NCI-H82 (cell line): ENCODE measurements around the gene PHLDB3.
A peak's percentile ranks its signal among the peaks of the same experiment; 100 is the strongest.

Experiments used
- DNase-seq: peaks from one replicate; lab custom pipeline; 2025; lab: John Stamatoyannopoulos, UW

Gene PHLDB3

GRCh38 chr19:43499042-43499441, 5.5 kb downstream of the PHLDB3 start:
- no peak for DNase-seq

- DNase-seq = no peak
Observed at GRCh38 chr19:43498233-43498842, 6.2 kb downstream of the PHLDB3 start.

DNA sequence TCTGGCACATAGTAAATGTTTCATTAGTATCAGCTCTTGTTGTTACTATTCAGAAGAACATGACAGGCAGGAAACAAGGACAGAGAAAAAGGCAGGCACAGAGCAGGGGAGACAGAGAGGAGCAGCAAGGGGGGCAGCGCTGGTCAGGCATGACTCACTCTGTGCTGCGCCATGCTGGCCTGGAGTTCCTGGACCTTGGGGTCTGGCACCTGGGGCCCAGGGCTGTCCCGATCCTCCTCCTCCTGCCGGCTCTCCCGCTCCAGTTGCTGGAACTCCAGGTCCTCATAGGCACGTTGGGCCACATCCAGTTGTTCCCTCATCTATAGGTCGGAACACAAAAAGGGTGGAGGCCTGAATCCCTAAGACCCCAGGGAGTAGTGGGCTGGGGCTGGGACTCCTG, 7.6 kb downstream of the PHLDB3 start:
- DNase-seq = no peak

DNA sequence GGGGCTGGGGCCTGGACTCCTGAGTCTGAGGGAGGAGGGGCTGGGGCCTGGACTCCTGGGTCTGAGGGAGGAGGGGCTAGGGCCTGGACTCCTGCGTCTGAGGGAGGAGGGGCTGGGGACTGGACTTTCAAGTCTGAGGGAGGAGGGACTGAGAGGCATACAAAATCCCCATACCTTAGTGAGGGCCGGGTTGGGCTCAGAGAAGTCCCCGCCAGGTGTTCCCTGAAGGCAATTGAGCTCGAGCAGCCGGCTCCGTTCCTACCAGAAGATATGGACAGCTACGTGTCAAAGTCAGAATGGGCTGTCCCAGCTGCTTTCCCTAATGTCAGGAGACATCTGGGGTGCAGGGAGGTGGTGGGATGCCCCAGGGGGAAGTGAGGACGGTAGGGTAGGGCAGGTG, 9.5 kb downstream of the PHLDB3 start:
- DNase-seq = no peak

GRCh38 chr19:43490759-43491158, 13.8 kb downstream of the PHLDB3 start:
- DNase-seq = no peak

GRCh38 chr19:43489979-43490599, 14.5 kb downstream of the PHLDB3 start:
- no peak for DNase-seq

DNA sequence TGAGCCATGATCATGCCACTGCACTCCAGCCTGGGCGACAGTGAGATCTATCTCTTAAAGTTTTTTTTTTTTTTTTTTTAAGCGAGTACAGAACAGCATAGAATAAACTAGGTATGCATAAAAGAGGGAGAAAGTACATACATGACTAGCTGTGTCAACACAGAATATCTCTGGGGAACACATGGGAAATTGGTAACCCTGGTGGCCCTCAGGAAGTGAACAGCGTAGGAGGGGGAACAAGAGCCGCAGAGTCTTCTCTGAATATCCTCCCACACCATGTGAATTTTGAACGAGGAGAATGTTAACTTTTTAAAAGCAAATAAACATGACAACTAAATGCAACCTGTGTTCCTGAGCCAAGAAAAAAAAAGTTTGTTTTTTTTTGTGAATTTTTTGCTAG, 15.2 kb downstream of the PHLDB3 start:
- DNase-seq = no peak

- DNase-seq = no peak
Observed at GRCh38 chr19:43488179-43488578, 16.4 kb downstream of the PHLDB3 start.

- DNase-seq = no peak
Observed at GRCh38 chr19:43486412-43486811, 18.1 kb downstream of the PHLDB3 start.

GRCh38 chr19:43485951-43486350, 18.6 kb downstream of the PHLDB3 start:
- DNase-seq = no peak

DNA sequence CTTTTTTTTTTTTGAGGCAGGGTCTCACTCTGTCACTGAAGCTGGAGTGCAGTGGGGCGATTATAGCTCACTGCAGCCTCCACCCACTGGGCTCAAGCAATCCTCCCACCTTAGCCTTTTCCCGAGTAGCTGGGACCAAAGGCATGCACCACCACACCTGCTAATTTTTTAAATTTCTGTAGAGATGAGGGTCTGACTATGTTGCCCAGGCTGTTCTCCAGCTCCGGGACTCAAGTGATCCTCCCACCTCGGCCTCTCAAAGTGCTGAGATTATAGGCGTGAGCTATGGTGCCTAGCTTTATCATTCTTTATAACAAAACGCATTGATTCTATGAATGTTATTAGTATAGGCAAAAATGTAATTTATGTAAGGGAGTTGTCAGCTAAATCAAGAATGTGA, 21.3 kb downstream of the PHLDB3 start:
- DNase-seq = no peak

DNA sequence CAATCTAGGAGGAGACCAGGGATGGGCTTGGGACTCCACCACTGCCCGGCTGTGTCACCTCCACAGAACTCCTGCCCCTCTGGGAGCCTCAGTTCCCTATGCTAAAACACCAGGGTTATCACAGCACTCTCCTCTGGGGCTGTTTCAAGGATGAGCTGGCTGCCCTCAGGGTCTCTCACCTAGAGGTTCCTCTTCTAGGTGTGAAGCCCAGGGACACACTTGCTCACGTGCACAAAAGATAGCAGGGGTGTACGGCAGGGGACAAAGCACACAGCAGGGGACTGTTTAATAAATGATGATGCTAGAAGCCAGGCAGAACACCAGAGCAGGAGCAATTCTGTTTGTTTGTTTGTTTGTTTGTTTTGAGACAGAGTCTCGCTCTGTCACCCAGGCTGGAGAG, 22.4 kb downstream of the PHLDB3 start:
- no peak for DNase-seq

GRCh38 chr19:43481701-43482100, 22.8 kb downstream of the PHLDB3 start:
- no peak for DNase-seq

- no peak for DNase-seq
Observed at GRCh38 chr19:43480574-43480973, 24.0 kb downstream of the PHLDB3 start.

DNA sequence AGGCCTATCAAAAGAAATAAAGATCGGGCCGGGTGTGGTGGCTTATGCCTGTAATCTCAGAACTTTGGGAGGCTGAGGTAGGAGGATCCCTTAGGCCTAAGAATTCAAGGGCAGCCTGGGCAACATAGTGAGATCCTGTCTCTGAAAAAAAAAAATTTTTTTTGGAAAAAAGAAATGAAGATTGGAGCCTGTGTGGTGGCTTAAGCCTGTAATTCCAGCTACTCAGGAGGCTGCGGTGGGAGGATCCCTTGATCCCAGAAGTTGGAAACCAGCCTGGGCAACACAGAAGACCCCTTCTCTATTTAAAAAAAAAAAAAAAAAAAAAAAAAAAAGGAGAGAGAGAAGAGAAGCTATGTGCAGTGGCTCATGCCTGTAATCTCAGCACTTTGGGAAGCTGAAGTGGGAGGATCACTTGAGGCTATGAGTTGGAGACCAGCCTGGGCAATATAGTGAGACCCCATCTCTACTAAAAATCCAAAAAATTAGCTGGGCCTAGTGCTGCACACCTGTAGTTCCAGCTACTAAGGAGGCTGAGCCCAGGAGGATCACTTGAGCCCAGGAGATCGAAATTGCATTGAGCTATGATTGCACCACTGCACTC, 24.5 kb downstream of the PHLDB3 start:
- no peak for DNase-seq

- DNase-seq = no peak
Observed at GRCh38 chr19:43479226-43479625, 25.3 kb downstream of the PHLDB3 start.

DNA sequence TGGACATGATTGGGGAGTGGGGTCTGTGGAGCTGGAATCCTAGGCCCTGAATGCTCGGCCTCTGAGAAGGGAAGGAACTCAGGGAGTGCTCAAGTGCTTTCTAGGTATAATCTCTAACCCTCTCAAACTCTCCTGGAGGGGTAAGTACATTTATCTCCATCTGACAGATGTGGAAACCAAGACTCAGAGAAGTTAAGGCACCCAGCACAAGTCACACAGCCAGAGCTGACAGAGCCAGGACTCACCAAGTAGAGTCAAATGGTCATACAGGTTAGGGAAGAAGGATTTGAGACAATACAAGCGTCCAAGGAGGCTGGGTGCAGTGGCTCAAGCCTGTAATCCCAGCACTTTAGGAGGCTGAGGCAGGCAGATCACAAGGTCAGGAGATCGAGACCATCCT, 26.2 kb downstream of the PHLDB3 start:
- DNase-seq = no peak

DNA sequence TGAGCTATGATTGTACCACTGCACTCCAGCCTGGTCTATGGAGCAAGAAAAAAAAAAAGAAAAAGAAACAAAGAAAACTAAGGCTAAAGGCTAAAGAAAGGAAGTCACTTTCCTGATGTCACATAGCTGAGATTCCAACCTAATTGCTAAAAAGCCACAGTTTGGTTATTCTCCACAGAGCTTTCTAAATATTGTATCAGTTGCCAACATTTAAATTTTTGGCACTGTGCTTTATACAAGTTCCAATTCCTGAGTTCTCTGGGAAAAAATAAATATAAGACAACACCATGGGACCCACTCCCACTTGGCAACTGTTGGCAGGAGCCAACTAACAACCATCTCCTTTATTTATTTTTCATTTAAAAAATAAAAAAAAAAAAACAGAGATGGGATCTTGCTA, 27.9 kb downstream of the PHLDB3 start:
- no peak for DNase-seq

GRCh38 chr19:43474986-43475705, 29.4 kb downstream of the PHLDB3 start:
- DNase-seq = peak; percentile 92

DNA sequence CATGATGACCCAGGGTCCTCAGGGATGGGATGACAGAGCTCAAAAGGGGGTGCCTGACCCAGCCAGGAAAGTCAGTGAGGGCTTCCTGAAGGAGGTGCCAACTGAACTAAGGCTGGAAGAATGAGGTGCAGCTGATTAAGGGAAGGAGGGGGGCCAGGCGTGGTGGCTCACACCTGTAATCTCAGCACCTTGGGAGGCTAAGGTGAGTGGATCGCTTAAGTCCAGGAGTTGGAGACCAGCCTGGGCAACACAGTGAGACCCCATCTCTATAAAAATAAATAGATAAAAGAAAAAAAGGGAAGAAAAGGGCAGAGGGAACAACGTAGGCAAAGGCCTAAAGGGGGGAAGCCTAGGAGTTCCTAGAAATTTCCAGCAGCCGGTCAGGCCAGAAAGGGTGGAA, 30.1 kb downstream of the PHLDB3 start:
- DNase-seq = no peak

DNA sequence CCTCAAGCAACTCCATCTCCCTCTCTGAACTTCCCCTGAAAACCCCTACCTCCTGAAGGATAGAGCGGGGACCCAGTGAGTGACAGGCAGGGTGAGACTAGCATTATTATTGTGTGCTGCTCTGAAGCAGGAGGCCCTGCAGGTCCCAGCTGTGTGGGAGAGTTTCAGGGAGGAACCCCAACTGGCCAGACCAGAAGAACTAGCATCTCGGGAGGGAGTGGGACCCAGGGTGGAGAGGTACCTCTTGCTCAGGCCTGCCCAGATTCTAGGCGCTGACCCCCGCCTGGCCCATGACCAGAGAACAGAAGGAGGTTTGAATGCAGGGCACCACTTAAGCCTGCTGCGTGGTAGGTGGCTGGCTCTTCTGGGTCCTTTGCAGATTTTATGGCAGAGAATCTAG, 33.5 kb downstream of the PHLDB3 start:
- no peak for DNase-seq

GRCh38 chr19:43470288-43470687, 34.3 kb downstream of the PHLDB3 start:
- no peak for DNase-seq

GRCh38 chr19:43469160-43469480, 35.4 kb downstream of the PHLDB3 start:
- no peak for DNase-seq
